Osteocyte (in vitro differentiated cells): ENCODE results near the gene COG7. TPM values are rescaled to one million over a fixed set of nuclear protein-coding genes. Genes with fewer than 3 reads are reported as not detected.
"Not testable (repeated sequence)": the region's sequence is repeated elsewhere in the genome, so short reads cannot be mapped to it uniquely, and the experiment has no call there.

Source experiments
- DNase-seq: peaks from one replicate; pipeline ENCODE4 v3.0.0; 2021; ENCODE audit warnings: mixed read lengths; ENCODE audit not compliant: unreplicated experiment; ENCODE audit errors: extremely low spot score
- H3K27ac Mint-ChIP-seq: one replicate; pipeline ENCODE4 v1.8.0; 2021; ENCODE audit warnings: mild to moderate bottlenecking, mixed read lengths; ENCODE audit not compliant: unreplicated experiment
- H3K27me3 Mint-ChIP-seq: one replicate; pipeline ENCODE4 v1.8.0; 2021; ENCODE audit warnings: mixed read lengths; ENCODE audit not compliant: unreplicated experiment
- H3K36me3 Mint-ChIP-seq: one replicate; pipeline ENCODE4 v1.8.0; 2021; ENCODE audit warnings: mixed read lengths; ENCODE audit not compliant: unreplicated experiment
- H3K4me1 Mint-ChIP-seq: one replicate; pipeline ENCODE4 v1.8.0; 2021; ENCODE audit warnings: mixed read lengths; ENCODE audit not compliant: unreplicated experiment
- H3K4me3 Mint-ChIP-seq: one replicate; pipeline ENCODE4 v1.8.0; 2021; ENCODE audit warnings: mild to moderate bottlenecking, moderate library complexity, mixed read lengths; ENCODE audit not compliant: unreplicated experiment
- H3K9me3 Mint-ChIP-seq: one replicate; pipeline ENCODE4 v1.8.0; 2021; ENCODE audit warnings: mixed read lengths; ENCODE audit not compliant: unreplicated experiment
- CTCF ChIP-seq: fragments of 200-600 bp; sonication (generic); IDR thresholded peaks from 2 replicates; pipeline ENCODE4 v1.5.0; 2021; ENCODE audit warnings: antibody characterized with exemption, mild to moderate bottlenecking, moderate library complexity
- total RNA-seq: library from RNA; stranded (reverse); gene quantifications from 2 replicates; pipeline ENCODE4 v1.2.1, GENCODE V29; 2021

COG7 gene
- total RNA-seq, 1 donor from 2014 or later = 25.4 TPM

DNA sequence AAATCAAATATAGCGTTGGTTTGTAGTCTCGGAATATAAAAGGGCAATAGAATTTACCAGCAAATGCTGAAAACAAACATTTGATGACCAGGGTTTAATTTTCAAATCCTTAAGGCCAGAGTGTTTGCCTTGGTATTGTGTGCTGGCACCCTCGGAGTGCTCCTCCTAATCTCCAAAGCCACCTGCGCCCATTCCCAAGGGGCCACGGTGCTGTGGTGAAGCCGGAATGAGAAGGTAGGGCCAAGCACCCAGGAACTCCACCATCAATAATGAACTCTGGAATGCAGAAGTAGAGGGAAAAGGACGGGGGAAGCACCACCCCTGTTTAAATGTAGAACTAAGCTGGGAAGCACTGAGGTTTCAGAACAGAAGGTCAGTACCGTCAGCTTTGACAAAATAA is 51.9 kb downstream of the COG7 start:
- Mint-ChIP-seq H3K27ac (no peak overlapping the region), H3K4me1 (peaks cover 16% of the 10 kb centered on the region), H3K4me3 (no peak overlapping the region), H3K36me3 (peaks cover 56% of the 10 kb centered on the region), H3K27me3 (no peaks in the 10 kb centered on the region), H3K9me3 (no peaks in the 10 kb centered on the region)
- DNase-seq = no peak
- TF ChIP-seq CTCF = no peak

- H3K4me1 Mint-ChIP-seq = peaks cover 14% of the 10 kb centered on the region
- not testable (repeated sequence) for DNase-seq, H3K9me3 Mint-ChIP-seq, H3K4me3 Mint-ChIP-seq, H3K27ac Mint-ChIP-seq, H3K27me3 Mint-ChIP-seq
- H3K36me3 Mint-ChIP-seq = peaks cover 57% of the 10 kb centered on the region
Measured at GRCh38 chr16:23400447-23400846, 52.5 kb downstream of the COG7 start.

DNA sequence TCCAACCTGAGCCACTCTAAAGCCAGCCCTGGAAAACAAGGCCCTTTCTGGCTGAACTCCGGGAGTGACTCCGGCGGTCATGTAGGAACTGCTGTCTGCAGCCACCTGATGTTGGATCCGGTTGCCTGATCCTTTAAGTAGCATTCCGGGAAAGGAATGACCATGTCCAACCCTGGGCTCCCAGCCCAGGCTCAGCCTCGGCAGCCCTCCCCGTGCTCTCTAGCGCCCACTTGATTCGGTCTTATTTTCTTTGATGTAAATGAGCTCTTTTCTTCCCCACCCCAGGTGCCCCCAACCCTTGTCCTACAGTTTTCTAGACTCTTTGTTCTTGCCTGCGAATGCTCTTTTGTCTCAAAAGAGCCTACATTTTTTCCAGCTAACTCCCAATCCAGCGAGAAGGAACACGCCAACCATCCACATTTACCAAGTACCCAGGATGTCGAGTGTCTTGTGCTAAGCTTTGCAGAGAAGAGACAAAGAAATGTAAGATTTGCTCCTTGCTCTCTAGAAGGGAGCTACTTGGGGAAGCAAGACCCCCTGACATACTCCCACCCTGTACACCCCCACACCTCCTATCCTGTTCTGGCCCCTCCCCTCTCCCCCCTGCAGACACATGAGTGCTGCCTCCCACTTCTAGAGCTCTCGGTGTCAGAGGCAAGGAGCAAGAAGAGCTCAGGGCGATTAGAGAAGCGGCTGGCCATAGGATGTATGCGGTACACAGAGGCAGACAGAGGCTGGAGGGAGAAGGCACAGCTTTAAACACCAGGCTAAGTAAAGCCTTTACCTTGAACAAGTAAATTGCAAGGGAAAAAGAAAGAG is 53.8 kb downstream of the COG7 start:
- Mint-ChIP-seq H3K27me3 (no peaks in the 10 kb centered on the region), H3K4me1 (peaks cover 7% of the 10 kb centered on the region), H3K9me3 (no peaks in the 10 kb centered on the region), H3K4me3 (no peak overlapping the region), H3K36me3 (peaks cover 60% of the 10 kb centered on the region), H3K27ac (no peak overlapping the region)
- DNase-seq = no peak
- TF ChIP-seq CTCF = no peak

DNA sequence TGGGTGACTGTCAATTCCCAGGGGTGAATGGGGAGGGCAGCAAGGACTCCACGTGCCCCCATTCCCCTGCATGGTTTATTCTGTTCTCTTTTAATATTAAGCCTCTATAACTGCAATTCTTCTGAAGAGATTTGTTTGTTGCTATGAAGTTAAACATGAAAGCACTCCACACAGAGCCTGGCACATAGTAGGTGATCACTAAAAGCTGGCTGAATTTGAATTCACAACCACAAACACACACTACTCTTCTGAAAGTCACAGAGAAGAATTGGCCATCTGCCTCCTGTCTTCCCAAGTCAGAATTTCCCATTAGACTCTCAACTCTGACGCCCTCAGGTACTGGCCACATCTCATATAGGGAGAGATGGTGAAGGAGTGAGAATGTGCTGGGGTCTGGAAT is 55.5 kb downstream of the COG7 start:
- H3K27ac Mint-ChIP-seq = no peak overlapping the region
- H3K4me3 Mint-ChIP-seq = no peak overlapping the region
- peaks cover 50% of the 10 kb centered on the region for H3K36me3 Mint-ChIP-seq

DNA sequence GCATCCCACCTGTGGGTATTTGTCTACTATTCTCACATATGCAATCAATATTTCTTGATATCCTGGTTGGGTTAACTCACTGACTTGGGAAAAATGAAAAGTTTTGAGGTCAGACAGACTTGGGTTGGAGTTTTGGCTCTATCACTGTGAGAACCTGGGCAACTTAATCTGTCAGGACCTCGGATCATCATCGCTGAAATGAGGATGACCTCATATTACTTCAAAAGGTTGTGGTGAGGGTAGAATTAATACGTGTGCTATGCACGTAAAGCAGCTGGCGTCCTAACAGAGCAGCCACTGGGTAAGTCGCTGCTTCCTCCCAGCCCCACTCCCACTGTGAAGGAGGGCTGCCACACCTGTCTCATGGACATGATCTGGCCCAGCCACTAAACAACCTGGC is 57.3 kb downstream of the COG7 start:
- Mint-ChIP-seq H3K4me1 (peaks cover 3% of the 10 kb centered on the region), H3K27me3 (no peaks in the 10 kb centered on the region), H3K36me3 (peaks cover 54% of the 10 kb centered on the region), H3K4me3 (no peak overlapping the region), H3K27ac (no peak overlapping the region), H3K9me3 (no peaks in the 10 kb centered on the region)
- DNase-seq = no peak
- TF ChIP-seq CTCF = no peak

More for the DNA sequence above, 55.5 kb downstream of the COG7 start:
- Mint-ChIP-seq H3K27me3 (no peaks in the 10 kb centered on the region), H3K9me3 (no peaks in the 10 kb centered on the region), H3K4me1 (peaks cover 3% of the 10 kb centered on the region)
- no peak for TF ChIP-seq CTCF
- no peak for DNase-seq
